Ishikawa (cell line): ENCODE data around the gene KCNAB1.

Experiments used
- CEBPB ChIP-seq: IDR thresholded peaks from 2 replicates; pipeline ENCODE4 v1.6.1; 2012
- EP300 ChIP-seq: IDR thresholded peaks from 2 replicates; pipeline ENCODE4 v1.6.1; 2012; ENCODE audit warnings: borderline replicate concordance
- RAD21 ChIP-seq: IDR thresholded peaks from 2 replicates; pipeline ENCODE4 v1.6.1; 2012; ENCODE audit warnings: low read depth

- no peak for TF ChIP-seq CEBPB
- no peak for TF ChIP-seq EP300
- TF ChIP-seq RAD21: no peak
Measured at GRCh38 chr3:156305672-156306071, 185.3 kb downstream of the KCNAB1 start.
